Osteocyte (in vitro differentiated cells): ENCODE measurements around the gene SPOCD1. TPM values are rescaled to one million over a fixed set of nuclear protein-coding genes. Genes with fewer than 3 reads are reported as not detected.

ENCODE experiments used
- DNase-seq: peaks from one replicate; pipeline ENCODE4 v3.0.0; 2021; ENCODE audit warnings: mixed read lengths; ENCODE audit not compliant: unreplicated experiment; ENCODE audit errors: extremely low spot score
- H3K27ac Mint-ChIP-seq: one replicate; pipeline ENCODE4 v1.8.0; 2021; ENCODE audit warnings: mild to moderate bottlenecking, mixed read lengths; ENCODE audit not compliant: unreplicated experiment
- H3K27me3 Mint-ChIP-seq: one replicate; pipeline ENCODE4 v1.8.0; 2021; ENCODE audit warnings: mixed read lengths; ENCODE audit not compliant: unreplicated experiment
- H3K36me3 Mint-ChIP-seq: one replicate; pipeline ENCODE4 v1.8.0; 2021; ENCODE audit warnings: mixed read lengths; ENCODE audit not compliant: unreplicated experiment
- H3K4me1 Mint-ChIP-seq: one replicate; pipeline ENCODE4 v1.8.0; 2021; ENCODE audit warnings: mixed read lengths; ENCODE audit not compliant: unreplicated experiment
- H3K4me3 Mint-ChIP-seq: one replicate; pipeline ENCODE4 v1.8.0; 2021; ENCODE audit warnings: mild to moderate bottlenecking, moderate library complexity, mixed read lengths; ENCODE audit not compliant: unreplicated experiment
- H3K9me3 Mint-ChIP-seq: one replicate; pipeline ENCODE4 v1.8.0; 2021; ENCODE audit warnings: mixed read lengths; ENCODE audit not compliant: unreplicated experiment
- total RNA-seq: library from RNA; stranded (reverse); gene quantifications from 2 replicates; pipeline ENCODE4 v1.2.1, GENCODE V29; 2021
- TF ChIP-seq, protein P1 (sequence below): fragments of 200-600 bp; sonication (generic); IDR thresholded peaks from 2 replicates; pipeline ENCODE4 v1.5.0; 2021; ENCODE audit warnings: antibody characterized with exemption, mild to moderate bottlenecking, moderate library complexity

The SPOCD1 gene
- total RNA-seq, 1 donor from 2014 or later: 0.67 TPM

GRCh38 chr1:31763671-31764311 lies 52.0 kb downstream of the SPOCD1 start:
- no peak for DNase-seq
- no peaks in the 10 kb centered on the region for H3K36me3 Mint-ChIP-seq
- H3K4me3 Mint-ChIP-seq: peak overlapping the region; percentile 74
- peaks cover 20% of the 10 kb centered on the region for H3K4me1 Mint-ChIP-seq
- no peaks in the 10 kb centered on the region for H3K9me3 Mint-ChIP-seq
- no peak overlapping the region for H3K27ac Mint-ChIP-seq
- TF ChIP-seq, protein P1, sequence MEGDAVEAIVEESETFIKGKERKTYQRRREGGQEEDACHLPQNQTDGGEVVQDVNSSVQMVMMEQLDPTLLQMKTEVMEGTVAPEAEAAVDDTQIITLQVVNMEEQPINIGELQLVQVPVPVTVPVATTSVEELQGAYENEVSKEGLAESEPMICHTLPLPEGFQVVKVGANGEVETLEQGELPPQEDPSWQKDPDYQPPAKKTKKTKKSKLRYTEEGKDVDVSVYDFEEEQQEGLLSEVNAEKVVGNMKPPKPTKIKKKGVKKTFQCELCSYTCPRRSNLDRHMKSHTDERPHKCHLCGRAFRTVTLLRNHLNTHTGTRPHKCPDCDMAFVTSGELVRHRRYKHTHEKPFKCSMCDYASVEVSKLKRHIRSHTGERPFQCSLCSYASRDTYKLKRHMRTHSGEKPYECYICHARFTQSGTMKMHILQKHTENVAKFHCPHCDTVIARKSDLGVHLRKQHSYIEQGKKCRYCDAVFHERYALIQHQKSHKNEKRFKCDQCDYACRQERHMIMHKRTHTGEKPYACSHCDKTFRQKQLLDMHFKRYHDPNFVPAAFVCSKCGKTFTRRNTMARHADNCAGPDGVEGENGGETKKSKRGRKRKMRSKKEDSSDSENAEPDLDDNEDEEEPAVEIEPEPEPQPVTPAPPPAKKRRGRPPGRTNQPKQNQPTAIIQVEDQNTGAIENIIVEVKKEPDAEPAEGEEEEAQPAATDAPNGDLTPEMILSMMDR: no peak
- H3K27me3 Mint-ChIP-seq: peaks cover 4% of the 10 kb centered on the region

DNA sequence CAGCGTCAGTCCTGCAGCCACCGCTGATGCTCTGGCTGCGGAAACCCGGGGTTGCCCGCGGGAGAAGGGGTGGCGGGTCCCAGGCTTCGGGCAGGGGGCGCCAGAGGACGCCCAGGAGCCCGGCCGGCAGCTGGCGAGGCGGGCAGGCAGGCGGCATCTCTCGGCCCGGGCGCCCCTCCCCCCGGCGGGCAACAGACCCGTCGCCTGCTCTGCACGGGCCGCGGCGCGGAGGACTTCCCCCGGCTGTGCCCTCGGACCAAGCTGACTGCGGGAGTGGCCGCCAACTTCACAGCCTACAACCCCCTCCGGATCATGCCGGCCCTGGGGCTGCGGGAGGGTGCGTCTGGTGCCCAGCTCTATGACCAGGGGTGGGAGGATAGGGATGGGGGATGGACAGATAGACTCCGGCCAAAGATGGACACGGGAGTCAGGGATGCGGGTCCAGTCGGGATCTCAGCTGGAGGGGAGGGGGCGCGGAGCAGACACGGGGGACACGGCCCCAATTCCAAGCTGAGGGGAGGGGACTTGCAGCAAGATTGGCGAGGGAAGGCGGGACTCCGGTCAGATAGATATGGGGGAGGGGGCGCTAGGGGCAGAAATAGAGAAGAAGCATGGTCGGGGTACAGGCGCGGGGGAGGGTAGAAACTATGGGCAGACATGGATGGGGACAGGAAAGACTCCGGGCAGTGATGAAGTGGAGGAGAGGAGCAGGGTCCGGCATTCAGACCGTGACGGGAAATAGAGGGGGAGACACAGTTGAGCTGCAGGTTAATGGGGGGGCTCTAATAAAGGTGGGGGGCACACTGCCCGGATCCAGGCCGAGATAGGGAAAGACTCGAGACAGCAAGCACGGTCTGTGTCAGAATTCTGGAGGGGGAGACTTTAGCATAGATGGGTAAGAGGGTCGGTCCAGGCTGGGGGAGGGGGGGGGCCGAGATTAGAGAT lies 52.8 kb downstream of the SPOCD1 start:
- TF ChIP-seq, protein P1: peak; percentile 87
- H3K36me3 Mint-ChIP-seq: no peaks in the 10 kb centered on the region
- peak overlapping the region; percentile 74 for H3K4me3 Mint-ChIP-seq
- DNase-seq: peak; percentile 95
- peaks cover 4% of the 10 kb centered on the region for H3K27me3 Mint-ChIP-seq
- no peak overlapping the region for H3K27ac Mint-ChIP-seq
- H3K4me1 Mint-ChIP-seq: peaks cover 20% of the 10 kb centered on the region
- H3K9me3 Mint-ChIP-seq: no peaks in the 10 kb centered on the region

GRCh38 chr1:31762323-31762722 lies 53.5 kb downstream of the SPOCD1 start:
- Mint-ChIP-seq H3K36me3 (no peaks in the 10 kb centered on the region), H3K27ac (no peak overlapping the region), H3K27me3 (peaks cover under 1% of the 10 kb centered on the region), H3K4me3 (peak overlapping the region; percentile 18), H3K4me1 (peaks cover 20% of the 10 kb centered on the region), H3K9me3 (no peaks in the 10 kb centered on the region)
- TF ChIP-seq, protein P1: no peak
- DNase-seq: no peak

DNA sequence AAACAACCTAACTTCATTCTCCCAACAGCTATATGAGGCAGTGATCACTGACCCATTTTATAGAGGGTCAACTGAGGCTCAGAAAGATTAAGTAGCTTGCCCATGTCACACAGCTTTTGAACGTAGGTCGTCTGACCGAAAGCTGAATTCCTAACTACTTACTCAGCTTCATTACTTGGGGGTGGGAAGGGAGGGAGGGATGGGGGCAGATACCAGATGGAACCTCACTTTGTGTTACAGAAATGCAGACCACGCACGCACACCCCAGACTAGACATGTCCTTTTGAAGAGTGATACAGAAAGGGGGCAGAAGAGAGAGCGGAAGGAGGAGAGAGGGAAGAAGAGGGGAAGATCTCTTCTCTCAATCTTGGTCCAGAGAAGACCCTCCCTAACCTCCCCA lies 53.9 kb downstream of the SPOCD1 start:
- H3K4me3 Mint-ChIP-seq: peak overlapping the region; percentile 22
- peaks cover 20% of the 10 kb centered on the region for H3K4me1 Mint-ChIP-seq
- TF ChIP-seq, protein P1: no peak
- H3K27ac Mint-ChIP-seq: no peak overlapping the region
- no peaks in the 10 kb centered on the region for H3K27me3 Mint-ChIP-seq
- no peaks in the 10 kb centered on the region for H3K9me3 Mint-ChIP-seq
- H3K36me3 Mint-ChIP-seq: no peaks in the 10 kb centered on the region
- no peak for DNase-seq
